K562 (cell line): Measurements from ENCODE around the gene ARR3. TPM values are rescaled to one million over a fixed set of nuclear protein-coding genes. Genes with fewer than 3 reads are reported as not detected.

Experiments used
- ATAC-seq: fragments of 200-7000 bp; cut with Tn5 transposase; 3 replicates; pipeline ENCODE4 v1.9.1; 2020; ENCODE audit warnings: moderate library complexity
- BruUV-seq: library from RNA; stranded (reverse); fragments of 400-500 nt; replicated peaks from 2 replicates; lab custom pipeline; 2021; lab: Mats Ljungman, UMichigan
- CTCF ChIA-PET: fragments of 300-600 bp; formaldehyde crosslinking; extraction: SDS; loops from one replicate; lab custom pipeline; 2021; ENCODE audit warnings: low intra/inter-chr PET ratio; lab: Yijun Ruan, JAX
- POLR2A ChIA-PET: fragments of 300-600, 350-650 bp; sonication (Branson Sonifier 250); formaldehyde crosslinking; extraction: SDS; loops from one replicate; lab custom pipeline; 2021; ENCODE audit warnings: antibody characterized with exemption, inconsistent platforms; lab: Yijun Ruan, JAX
- DNase-seq, 4 experiments: peaks; one replicate each; pipeline versions ENCODE4 v3.0.0 to v3.0.0-alpha.2; 2011 to 2018; ENCODE audit warnings: low spot score in 3 of 4, mixed read lengths in 3 of 4; ENCODE audit errors: extremely low read depth in 1 of 4
- FAIRE-seq: peaks from 2 replicates; lab custom pipeline; 2011; peaks lifted over from hg19 to GRCh38; lab: Jason Lieb, UNC
- H2AFZ ChIP-seq: 2 replicates; pipeline ENCODE4 v1.6.0; 2011; ENCODE audit warnings: low read depth, low read length, control low read depth, inconsistent platforms
- H3K27ac ChIP-seq: fragments of 200-600 bp; 3 replicates; pipeline ENCODE4 v1.8.0; 2011; ENCODE audit warnings: low read depth, mild to moderate bottlenecking, control low read depth, inconsistent platforms, low read length, moderate library complexity, mixed read lengths; ENCODE audit errors: extremely low read depth
- H3K27me3 ChIP-seq, 2 experiments: fragments of 300-600 bp in 1 of 2; 2 replicates in 1 of 2; 3 replicates in 1 of 2; pipeline versions ENCODE4 v1.6.0 to v1.8.0; 2011; ENCODE audit warnings: inconsistent platforms in 2 of 2, low read length in 2 of 2, mild to moderate bottlenecking in 1 of 2, mixed read lengths in 1 of 2, moderate library complexity in 1 of 2; ENCODE audit not compliant: control insufficient read depth in 2 of 2, insufficient read depth in 2 of 2
- H3K36me3 ChIP-seq: fragments of 300-600 bp; 3 replicates; pipeline ENCODE4 v1.8.0; 2011; ENCODE audit warnings: mild to moderate bottlenecking, low read length, inconsistent platforms; ENCODE audit not compliant: control insufficient read depth, insufficient read depth
- H3K4me1 ChIP-seq, 2 experiments: fragments of 200-600 bp in 1 of 2; replicated peaks in 1 of 2; 2 replicates in 1 of 2; 3 replicates in 1 of 2; pipeline versions ENCODE4 v1.5.1 to v1.8.0; 2011; ENCODE audit warnings: inconsistent platforms in 2 of 2, low read length in 2 of 2, mild to moderate bottlenecking in 1 of 2, mixed read lengths in 1 of 2, moderate library complexity in 1 of 2; ENCODE audit not compliant: control insufficient read depth in 2 of 2, insufficient read depth in 2 of 2
- H3K4me2 ChIP-seq: 2 replicates; pipeline ENCODE4 v1.6.1; 2011; ENCODE audit warnings: low read length, control low read depth, inconsistent platforms, mixed read lengths; ENCODE audit not compliant: insufficient read depth
- H3K4me3 ChIP-seq: fragments of 200-600 bp; sonication (generic), shearing (Covaris generic); 2 replicates; pipeline ENCODE4 v1.5.1; 2016; ENCODE audit warnings: control low read depth, inconsistent platforms
- H3K79me2 ChIP-seq: fragments of 200-600 bp; 3 replicates; pipeline ENCODE4 v1.8.0; 2011; ENCODE audit warnings: low read length, inconsistent platforms; ENCODE audit not compliant: control insufficient read depth, insufficient read depth
- H3K9ac ChIP-seq, 2 experiments: 2 replicates each; pipeline versions ENCODE4 v1.6.0 to v1.6.1; 2011; ENCODE audit warnings: low read depth in 2 of 2, low read length in 2 of 2, control low read depth in 1 of 2, inconsistent platforms in 1 of 2, mild to moderate bottlenecking in 1 of 2, mixed read lengths in 1 of 2; ENCODE audit not compliant: insufficient read depth in 1 of 2
- H3K9me1 ChIP-seq: one replicate; pipeline ENCODE4 v1.6.0; 2011; ENCODE audit warnings: inconsistent platforms, mild to moderate bottlenecking, low read length, moderate library complexity; ENCODE audit not compliant: control insufficient read depth, insufficient read depth
- H3K9me3 ChIP-seq: replicated peaks from 2 replicates; pipeline ENCODE4 v1.5.1; 2011; ENCODE audit warnings: low read depth, low read length, inconsistent platforms; ENCODE audit not compliant: control insufficient read depth, insufficient read depth
- H4K20me1 ChIP-seq: replicated peaks from 2 replicates; pipeline ENCODE4 v1.6.1; 2011; ENCODE audit warnings: low read length, inconsistent platforms, mixed read lengths; ENCODE audit not compliant: control insufficient read depth, insufficient read depth
- EHMT2 ChIP-seq: fragments of 450-650 bp; IDR thresholded peaks from 2 replicates; pipeline ENCODE4 v1.6.1; 2018; ENCODE audit warnings: antibody characterized with exemption
- HDGF ChIP-seq: fragments of 450-650 bp; IDR thresholded peaks from 2 replicates; pipeline ENCODE4 v1.6.1; 2016
- KLF10 ChIP-seq: fragments of 250-450 bp; sonication (Bioruptor Pico); IDR thresholded peaks from 2 replicates; pipeline ENCODE4 v1.6.1; 2021; ENCODE audit warnings: matching md5 sums
- MIER1 ChIP-seq: fragments of 450-650 bp; IDR thresholded peaks from 2 replicates; pipeline ENCODE4 v1.6.1; 2016; ENCODE audit warnings: antibody characterized with exemption, mild to moderate bottlenecking, low read depth
- NCOA1 ChIP-seq: fragments of 450-650 bp; IDR thresholded peaks from 2 replicates; pipeline ENCODE4 v1.6.1; 2016; ENCODE audit warnings: low read depth
- PHB2 ChIP-seq: fragments of 450-650 bp; IDR thresholded peaks from 2 replicates; pipeline ENCODE4 v1.6.1; 2017; ENCODE audit warnings: low read depth
- PREB ChIP-seq: sonication (generic); formaldehyde crosslinking; IDR thresholded peaks from 2 replicates; pipeline ENCODE4 v1.8.1; 2023; ENCODE audit warnings: mild to moderate bottlenecking, missing genetic modification reagents
- RCOR1 ChIP-seq, 2 experiments: IDR thresholded peaks; 2 replicates each; pipeline ENCODE4 v1.6.1; 2012; ENCODE audit warnings: low read depth in 2 of 2, low read length in 2 of 2, borderline replicate concordance in 1 of 2, improper control_type of control experiment in 1 of 2
- REST ChIP-seq, 2 experiments: fragments of 450-650 bp; formaldehyde crosslinking in 1 of 2; IDR thresholded peaks; 2 replicates each; pipeline versions ENCODE4 v1.4.0 to v1.6.1; 2014 to 2020; ENCODE audit warnings: mild to moderate bottlenecking in 2 of 2, borderline replicate concordance in 1 of 2, low read depth in 1 of 2
- WGBS: fragments of 100-300 bp; shearing (Covaris generic); methylation state at CpG from one replicate; pipeline ENCODE4 v1.1.6; 2016; ENCODE audit warnings: low coverage, mixed read lengths; ENCODE audit not compliant: insufficient coverage; ENCODE audit errors: missing lambda C conversion rate; 5-methylcytosine and 5-hydroxymethylcytosine counted together
- in situ Hi-C: fragments of 300-500 bp; cut with MboI; formaldehyde crosslinking; loops from 4 replicates; pipeline ENCODE4 v1.15.0; 2018; ENCODE audit warnings: inconsistent platforms, mixed read lengths
- intact Hi-C: fragments of 100-400 bp; cut with micrococcal nuclease; formaldehyde crosslinking; loops from 2 replicates; pipeline ENCODE4 v1.14.2; 2022
- polyA plus RNA-seq, 8 experiments: library from polyadenylated mRNA; depleted of rRNA in 4 of 8; stranded (reverse) in 5 of 8; unstranded in 3 of 8; fragments of >200 nt; fragmentation: Nextera tagmentation in 2 of 8; fragmentation: Illumina TruSeq in 1 of 8; extraction: Ambion mirVana in 2 of 8; extraction: Trizol in 1 of 8; gene quantifications; 2 replicates each; pipeline versions ENCODE4 v1.2.1 to v1.2.3, GENCODE V29; 2011 to 2014; ENCODE audit warnings: inconsistent platforms in 1 of 8, missing spikeins in 1 of 8
- total RNA-seq, 7 experiments: library from RNA; depleted of rRNA in 6 of 7; stranded (reverse); fragments of >200 nt in 6 of 7; fragmentation: Illumina TruSeq in 2 of 7; extraction: Trizol in 2 of 7; gene quantifications; 2 replicates each; pipeline versions ENCODE4 v1.2.1 to v1.2.3, GENCODE V29; 2011 to 2021; ENCODE audit warnings: low replicate concordance in 1 of 7

Gene ARR3
- total and polyA plus RNA-seq, 9 of the 15 experiments (the other 6 are each of a cell fraction or from before 2014, with no cell fraction given): not detected

- Histone ChIP-seq H3K79me2 (no peaks in the 10 kb centered on the region), H3K9me3 (no peaks in the 10 kb centered on the region), H3K9me1 (no peaks in the 10 kb centered on the region), H4K20me1 (no peaks in the 10 kb centered on the region), H3K27me3 (peaks cover 0 to 8% of the 10 kb centered on the region in 2 experiments; a peak in 4 of 5 replicates), H3K36me3 (no peaks in the 10 kb centered on the region), H3K4me2 (no peak overlapping the region), H3K4me1 (no peaks in the 10 kb centered on the region; a peak in 1 of 5 replicates), H3K4me3 (no peak overlapping the region), H3K9ac (no peak overlapping the region), H2AFZ (no peak overlapping the region), H3K27ac (no peak overlapping the region)
- CTCF ChIA-PET: no interaction called here
- in situ Hi-C loops (no loop called here), intact Hi-C loops (loop anchor here (10.0 kb wide), 1 partner anchor 170 kb away; no protein-coding TSS in a partner anchor)
- POLR2A ChIA-PET: no interaction called here
- no TSS peak for BruUV-seq
- DNase-seq (no peak), ATAC-seq (no peak), FAIRE-seq (no peak)
- no peak for TF ChIP-seq NCOA1
- TF ChIP-seq MIER1: peak; percentile 71; the same call in 1 of the 2 replicates
- TF ChIP-seq EHMT2: 0 out of 2 replicates have a peak, but pooled peaks have one; percentile 58
- TF ChIP-seq PREB (CRISPR knock-in tag): no peak
- no peak for TF ChIP-seq KLF10 (CRISPR knock-in tag)
- TF ChIP-seq REST (IDR thresholded peaks at IDR 0.05; ENCODE audit: borderline replicate concordance): peak; percentile 91
- peak; percentile 72; the same call in 1 of the 2 replicates for TF ChIP-seq REST (CRISPR knock-in tag; IDR thresholded peaks at IDR 0.05; ENCODE audit: low read depth)
- no peak for TF ChIP-seq HDGF
- 0 out of 4 replicates have a peak, but pooled peaks of 1 of the 2 experiments have one; percentile 14 for TF ChIP-seq RCOR1 (IDR thresholded peaks at IDR 0.05; ENCODE audit: borderline replicate concordance in 1 of 2, low read depth in 2 of 2, low read length in 2 of 2)
- no peak for TF ChIP-seq PHB2
- WGBS: 0% methylated on average over 3 of the region's 3 CpGs
These were observed 3.4 kb upstream of the ARR3 start for GRCh38 chrX:70264784-70265183.
